Measurements from ENCODE around the gene LGALS1. TPM values are rescaled to one million over a fixed set of nuclear protein-coding genes. Genes with fewer than 3 reads are reported as not detected.

LGALS1 gene
- total RNA-seq, 1 experiment from 2014 or later, result 269 TPM

- H3K4me1 ChIP-seq (ENCODE audit: insufficient read depth, low read length, poor library complexity, severe bottlenecking), result peaks cover 14% of the 10 kb centered on the region
- TF ChIP-seq CTCF (conservative IDR thresholded peaks at IDR 0.05; ENCODE audit: low read depth, low read length), result no peak
- no peak for TF ChIP-seq EZH2 (IDR thresholded peaks at IDR 0.05; ENCODE audit: borderline replicate concordance, low read depth, low read length, poor library complexity, severe bottlenecking)
- H3K4me3 ChIP-seq (ENCODE audit: low read depth, low read length, poor library complexity, severe bottlenecking), result no peak overlapping the region
- intact Hi-C loops (cut with micrococcal nuclease; ENCODE audit: unreplicated experiment), result no loop called here
- no peaks in the 10 kb centered on the region for H3K27me3 ChIP-seq (replicated peaks; ENCODE audit: insufficient read depth, low read depth, low read length, poor library complexity)
- no peaks in the 10 kb centered on the region for H3K9me3 ChIP-seq (ENCODE audit: low read depth, low read length, poor library complexity, severe bottlenecking)
- H3K36me3 ChIP-seq (ENCODE audit: insufficient read depth, low read length, poor library complexity, severe bottlenecking), result peaks cover 16% of the 10 kb centered on the region
- CTCF ChIA-PET, result interaction anchor here (0.5 to 2.1 kb wide), 4 partner anchors 9 to 60 kb away, joined by 3 to 7 read pairs (median 4); partner anchors contain the start of gene NOL12
- DNase-seq (ENCODE audit: low spot score), result no peak
- peak overlapping the region; percentile 65 for H3K27ac ChIP-seq (ENCODE audit: low read depth, low read length, poor library complexity, severe bottlenecking)
- POLR2A ChIA-PET (ENCODE audit: low non-redundant PET), result interaction anchor here (0.8 kb wide), 1 partner anchor 16 kb away, joined by 3 read pairs; no protein-coding TSS in a partner anchor
- BruUV-seq (replicated peaks), result no TSS peak
These were observed 48.8 kb upstream of the LGALS1 start for GRCh38 chr22:37626556-37627075.

- ChIA-PET CTCF (interaction anchor here (0.5 to 2.1 kb wide), 3 partner anchors 8 to 24 kb away, joined by 3 to 7 read pairs (median 6); no protein-coding TSS in a partner anchor), POLR2A (ENCODE audit: low non-redundant PET) (interaction anchor here (0.8 kb wide), 1 partner anchor 15 kb away, joined by 3 read pairs; no protein-coding TSS in a partner anchor)
- Histone ChIP-seq H3K27ac (ENCODE audit: low read depth, low read length, poor library complexity, severe bottlenecking) (peak overlapping the region; percentile 42), H3K9me3 (ENCODE audit: low read depth, low read length, poor library complexity, severe bottlenecking) (no peaks in the 10 kb centered on the region), H3K4me3 (ENCODE audit: low read depth, low read length, poor library complexity, severe bottlenecking) (no peak overlapping the region), H3K36me3 (ENCODE audit: insufficient read depth, low read length, poor library complexity, severe bottlenecking) (peaks cover 16% of the 10 kb centered on the region), H3K27me3 (replicated peaks; ENCODE audit: insufficient read depth, low read depth, low read length, poor library complexity) (no peaks in the 10 kb centered on the region), H3K4me1 (ENCODE audit: insufficient read depth, low read length, poor library complexity, severe bottlenecking) (peaks cover 14% of the 10 kb centered on the region)
- no TSS peak for BruUV-seq (replicated peaks)
- intact Hi-C loops (cut with micrococcal nuclease; ENCODE audit: unreplicated experiment), result no loop called here
- no peak for DNase-seq (ENCODE audit: low spot score)
- TF ChIP-seq CTCF (conservative IDR thresholded peaks at IDR 0.05; ENCODE audit: low read depth, low read length) (no peak), EZH2 (IDR thresholded peaks at IDR 0.05; ENCODE audit: borderline replicate concordance, low read depth, low read length, poor library complexity, severe bottlenecking) (no peak)
These were observed 48.3 kb upstream of the LGALS1 start for GRCh38 chr22:37627121-37627520.

GRCh38 chr22:37627545-37627944 lies 47.9 kb upstream of the LGALS1 start:
- Histone ChIP-seq H3K36me3 (ENCODE audit: insufficient read depth, low read length, poor library complexity, severe bottlenecking) (peaks cover 16% of the 10 kb centered on the region), H3K4me3 (ENCODE audit: low read depth, low read length, poor library complexity, severe bottlenecking) (no peak overlapping the region), H3K4me1 (ENCODE audit: insufficient read depth, low read length, poor library complexity, severe bottlenecking) (peaks cover 14% of the 10 kb centered on the region), H3K27ac (ENCODE audit: low read depth, low read length, poor library complexity, severe bottlenecking) (peak overlapping the region; percentile 42), H3K27me3 (replicated peaks; ENCODE audit: insufficient read depth, low read depth, low read length, poor library complexity) (no peaks in the 10 kb centered on the region), H3K9me3 (ENCODE audit: low read depth, low read length, poor library complexity, severe bottlenecking) (no peaks in the 10 kb centered on the region)
- TF ChIP-seq CTCF (conservative IDR thresholded peaks at IDR 0.05; ENCODE audit: low read depth, low read length) (no peak), EZH2 (IDR thresholded peaks at IDR 0.05; ENCODE audit: borderline replicate concordance, low read depth, low read length, poor library complexity, severe bottlenecking) (no peak)
- no TSS peak for BruUV-seq (replicated peaks)
- no peak for DNase-seq (ENCODE audit: low spot score)
- intact Hi-C loops (cut with micrococcal nuclease; ENCODE audit: unreplicated experiment), result no loop called here
- ChIA-PET CTCF (interaction anchor here (2.1 kb wide), 1 partner anchor 16 kb away, joined by 7 read pairs; no protein-coding TSS in a partner anchor), POLR2A (ENCODE audit: low non-redundant PET) (interaction anchor here (0.8 kb wide), 1 partner anchor 15 kb away, joined by 3 read pairs; no protein-coding TSS in a partner anchor)

Measured in A673 (cell line).